ENCODE results near the gene CDC42SE2. TPM values are rescaled to one million over a fixed set of nuclear protein-coding genes. Genes with fewer than 3 reads are reported as not detected.

The CDC42SE2 gene
- total and polyA plus RNA-seq, 2 of the 4 experiments (the other 2 are of a cell fraction): 12.5 to 19.4 TPM

DNA sequence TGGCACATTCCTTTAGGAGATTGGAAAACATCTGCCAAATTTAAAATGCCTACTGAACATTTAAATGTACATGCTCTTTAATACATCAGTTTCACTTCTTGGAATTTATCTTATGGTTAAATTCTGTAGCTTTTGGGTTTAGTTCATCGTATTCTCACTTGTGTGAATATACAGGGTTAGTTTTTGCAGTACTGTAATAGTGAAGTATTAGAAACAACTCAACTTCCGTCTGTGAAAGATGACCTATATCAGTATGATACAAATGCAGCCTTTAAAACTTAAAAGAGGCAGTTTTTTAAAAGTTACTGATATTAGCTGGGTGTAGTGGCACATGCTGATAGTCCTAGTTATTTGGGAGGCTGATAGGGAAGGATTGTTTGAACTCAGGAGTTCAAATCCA is 57.2 kb downstream of the CDC42SE2 start:
- Histone ChIP-seq H3K18ac (ENCODE audit: low read depth, low read length) (no peak overlapping the region), H2BK120ac (ENCODE audit: low read depth, low read length) (no peak overlapping the region), H4K5ac (ENCODE audit: low read depth, low read length) (no peak overlapping the region), H4K8ac (ENCODE audit: low read depth in 2 of 2, low read length in 2 of 2) (no peak overlapping the region), H3K27ac (ENCODE audit: insufficient read depth, low read length) (no peak overlapping the region), H3K36me3 (ENCODE audit: control insufficient read depth, insufficient read depth, low read length) (0 out of 2 replicates have a peak, but pooled peaks cover 1% of the 10 kb centered on the region), H2BK15ac (ENCODE audit: low read depth, low read length) (no peak overlapping the region), H3K9ac (ENCODE audit: low read depth, low read length) (no peak overlapping the region), H4K91ac (ENCODE audit: insufficient read depth, low read depth, low read length) (no peak overlapping the region), H3K9me1 (ENCODE audit: insufficient read depth, low read length) (peaks cover 3% of the 10 kb centered on the region; the same call in 1 of the 2 replicates), H3K4me2 (ENCODE audit: low read depth, low read length) (no peak overlapping the region), H3K9me3 (ENCODE audit: control insufficient read depth, insufficient read depth, low read length) (no peaks in the 10 kb centered on the region; the same call in 1 of the 2 replicates), H4K20me1 (ENCODE audit: insufficient read depth, low read length) (no peaks in the 10 kb centered on the region), H3K27me3 (ENCODE audit: control insufficient read depth, insufficient read depth, low read length) (no peaks in the 10 kb centered on the region), H2BK20ac (ENCODE audit: low read depth, low read length) (no peak overlapping the region), H2AK5ac (ENCODE audit: low read depth, low read length) (no peak overlapping the region), H3K79me1 (ENCODE audit: low read depth in 1 of 2, low read length in 2 of 2) (peaks cover 29 to 41% of the 10 kb centered on the region in 2 experiments), H2AFZ (replicated peaks; ENCODE audit: low read length, poor library complexity) (no peak overlapping the region), H2BK5ac (ENCODE audit: low read depth, low read length, poor library complexity, severe bottlenecking) (no peak overlapping the region), H3K4me3 (ENCODE audit: insufficient read depth, low read depth, low read length) (no peak overlapping the region), H3K4me1 (ENCODE audit: control insufficient read depth, insufficient read depth, low read length) (no peaks in the 10 kb centered on the region; the same call in 1 of the 2 replicates), H3K56ac (ENCODE audit: extremely low read depth, insufficient read depth, low read length) (no peak overlapping the region), H3K23ac (ENCODE audit: low read depth, low read length) (no peak overlapping the region), H3K14ac (replicated peaks; ENCODE audit: low read depth, low read length) (no peak overlapping the region), H3K4ac (ENCODE audit: low read depth, low read length) (no peak overlapping the region), H2AK9ac (replicated peaks; ENCODE audit: low read depth, low read length, poor library complexity) (no peak overlapping the region)
- dilution Hi-C loops (cut with HindIII; ENCODE audit: low sequenced_read_pairs, unreplicated experiment) (no loop called here), intact Hi-C loops (cut with micrococcal nuclease) (no loop called here), in situ Hi-C loops (cut with MboI; ENCODE audit: low sequenced_read_pairs) (no loop called here)
- no CpG with 5 or more reads among the region's 2 CpGs for whole genome bisulfite sequencing, 2 experiments (ENCODE audit: extremely low coverage in 2 of 2, insufficient read length in 1 of 2)
- no peak for DNase-seq
- TF ChIP-seq, protein P1, sequence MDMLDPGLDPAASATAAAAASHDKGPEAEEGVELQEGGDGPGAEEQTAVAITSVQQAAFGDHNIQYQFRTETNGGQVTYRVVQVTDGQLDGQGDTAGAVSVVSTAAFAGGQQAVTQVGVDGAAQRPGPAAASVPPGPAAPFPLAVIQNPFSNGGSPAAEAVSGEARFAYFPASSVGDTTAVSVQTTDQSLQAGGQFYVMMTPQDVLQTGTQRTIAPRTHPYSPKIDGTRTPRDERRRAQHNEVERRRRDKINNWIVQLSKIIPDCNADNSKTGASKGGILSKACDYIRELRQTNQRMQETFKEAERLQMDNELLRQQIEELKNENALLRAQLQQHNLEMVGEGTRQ (IDR thresholded peaks at IDR 0.05; ENCODE audit: low read depth, low read length): no peak
- TF ChIP-seq RFX5 (IDR thresholded peaks at IDR 0.05; ENCODE audit: low read depth, low read length) (no peak), POLR2A (IDR thresholded peaks at IDR 0.05; ENCODE audit: low read depth, low read length) (no peak), MAFK (IDR thresholded peaks at IDR 0.05; ENCODE audit: low read depth, low read length) (no peak), RCOR1 (IDR thresholded peaks at IDR 0.05; ENCODE audit: insufficient replicate concordance, low read length) (no peak), SMC3 (IDR thresholded peaks at IDR 0.05; ENCODE audit: low read depth, low read length) (no peak), RAD21 (IDR thresholded peaks at IDR 0.05; ENCODE audit: low read length) (no peak), BHLHE40 (IDR thresholded peaks at IDR 0.05; ENCODE audit: low read depth, low read length) (no peak), FOS (IDR thresholded peaks at IDR 0.05; ENCODE audit: low read depth, low read length) (no peak)
- no TSS peak for BruUV-seq (replicated peaks)
- ChIA-PET CTCF (no interaction called here), POLR2A (ENCODE audit: unreplicated experiment) (no interaction called here)
- ATAC-seq (ENCODE audit: low read depth): no peak
